CD4-positive, CD25-positive, alpha-beta regulatory T cell (primary cell): ENCODE measurements around the gene ACAD10. TPM values are rescaled to one million over a fixed set of nuclear protein-coding genes. Genes with fewer than 3 reads are reported as not detected.

Experiments
- ATAC-seq, 2 donors: fragments of 150-1000 bp; cut with Tn5 transposase; one replicate each; pipeline ENCODE4 v1.10.0; 2021; ENCODE audit warnings: low read depth in 2 of 2, moderate number of reproducible peaks in 2 of 2, moderate library complexity in 1 of 2
- DNase-seq, 3 donors: peaks; one replicate each; pipeline versions ENCODE4 v3.0.0 to v3.0.0-alpha.2; 2012 to 2022; ENCODE audit warnings: mixed read lengths in 1 of 3
- H3K27ac ChIP-seq: one replicate; pipeline ENCODE4 v1.7.0; 2013; ENCODE audit warnings: mild to moderate bottlenecking, low read length; ENCODE audit not compliant: insufficient read depth, poor library complexity, severe bottlenecking
- H3K27me3 ChIP-seq: one replicate; pipeline ENCODE4 v1.7.0; 2013; ENCODE audit warnings: low read length; ENCODE audit not compliant: control insufficient read depth, insufficient read depth
- H3K36me3 ChIP-seq: one replicate; pipeline ENCODE4 v1.7.0; 2013; ENCODE audit warnings: mild to moderate bottlenecking, low read length, moderate library complexity; ENCODE audit not compliant: control insufficient read depth, insufficient read depth
- H3K4me1 ChIP-seq: 2 replicates; pipeline ENCODE4 v1.7.0; 2013; ENCODE audit warnings: mild to moderate bottlenecking, low read length; ENCODE audit not compliant: insufficient read depth, control insufficient read depth, poor library complexity, severe bottlenecking
- H3K4me3 ChIP-seq: one replicate; pipeline ENCODE4 v1.7.0; 2013; ENCODE audit warnings: low read depth, mild to moderate bottlenecking, low read length, moderate library complexity
- H3K9me3 ChIP-seq, 2 experiments: 1 replicate in 1 of 2; 2 replicates in 1 of 2; pipeline ENCODE4 v1.7.0; 2013; ENCODE audit warnings: low read length in 2 of 2, mild to moderate bottlenecking in 1 of 2, moderate library complexity in 1 of 2; ENCODE audit not compliant: control insufficient read depth in 2 of 2
- H3K27ac Mint-ChIP-seq, 3 donors: one replicate each; pipeline ENCODE4 v1.8.0; 2020 to 2022; ENCODE audit warnings: mild to moderate bottlenecking in 3 of 3, mixed read lengths in 3 of 3, moderate library complexity in 2 of 3
- H3K27me3 Mint-ChIP-seq: one replicate; pipeline ENCODE4 v1.8.0; 2022; ENCODE audit warnings: mild to moderate bottlenecking, mixed read lengths
- H3K36me3 Mint-ChIP-seq: one replicate; pipeline ENCODE4 v1.8.0; 2020; ENCODE audit warnings: mixed read lengths
- H3K4me1 Mint-ChIP-seq, 4 donors: one replicate each; pipeline ENCODE4 v1.8.0; 2020 to 2022; ENCODE audit warnings: mixed read lengths in 4 of 4, mild to moderate bottlenecking in 1 of 4
- H3K4me3 Mint-ChIP-seq, 4 donors: one replicate each; pipeline ENCODE4 v1.8.0; 2020 to 2022; ENCODE audit warnings: mild to moderate bottlenecking in 4 of 4, mixed read lengths in 4 of 4, moderate library complexity in 3 of 4
- H3K9me3 Mint-ChIP-seq, 7 donors: one replicate each; pipeline ENCODE4 v1.8.0; 2020 to 2022; ENCODE audit warnings: mixed read lengths in 7 of 7, mild to moderate bottlenecking in 3 of 7, moderate library complexity in 2 of 7
- polyA plus RNA-seq, 4 donors: library from polyadenylated mRNA; unstranded; fragments of 300-500 nt; fragmentation: Illumina TruSeq; gene quantifications; one replicate each; pipeline ENCODE4 v1.2.3, GENCODE V29; 2021
- total RNA-seq: library from RNA; stranded (reverse); gene quantifications from one replicate; pipeline ENCODE4 v1.2.3, GENCODE V29; 2022

Gene ACAD10
- total and polyA plus RNA-seq, 5 donors from 2014 or later: 6.9 to 27.6 (median 10.8) TPM

GRCh38 chr12:111798182-111798581 is 112.3 kb downstream of the ACAD10 start:
- no peaks in the 10 kb centered on the region for H3K36me3 ChIP-seq
- DNase-seq (no peak), ATAC-seq (no peak)
- no peak overlapping the region for H3K4me3 ChIP-seq
- H3K27ac ChIP-seq: no peak overlapping the region
- H3K27ac Mint-ChIP-seq: no peak overlapping the region
- H3K27me3 Mint-ChIP-seq: no peaks in the 10 kb centered on the region
- H3K36me3 Mint-ChIP-seq: peaks cover 5% of the 10 kb centered on the region
- H3K4me1 Mint-ChIP-seq: no peaks in the 10 kb centered on the region
- H3K9me3 Mint-ChIP-seq: no peaks in the 10 kb centered on the region
- no peaks in the 10 kb centered on the region for H3K4me1 ChIP-seq
- H3K4me3 Mint-ChIP-seq: no peak overlapping the region
- H3K27me3 ChIP-seq: no peaks in the 10 kb centered on the region
- H3K9me3 ChIP-seq: no peaks in the 10 kb centered on the region

GRCh38 chr12:111799758-111800157 is 113.9 kb downstream of the ACAD10 start:
- Histone ChIP-seq H3K9me3 (no peaks in the 10 kb centered on the region), H3K4me1 (no peaks in the 10 kb centered on the region), H3K4me3 (no peak overlapping the region), H3K36me3 (no peaks in the 10 kb centered on the region), H3K27me3 (no peaks in the 10 kb centered on the region), H3K27ac (no peak overlapping the region)
- no peak overlapping the region for H3K27ac Mint-ChIP-seq
- DNase-seq (no peak), ATAC-seq (no peak)
- peaks cover 5% of the 10 kb centered on the region for H3K36me3 Mint-ChIP-seq
- H3K4me3 Mint-ChIP-seq: no peak overlapping the region
- H3K4me1 Mint-ChIP-seq: no peaks in the 10 kb centered on the region
- H3K9me3 Mint-ChIP-seq: no peaks in the 10 kb centered on the region
- H3K27me3 Mint-ChIP-seq: no peaks in the 10 kb centered on the region

GRCh38 chr12:111803038-111803626 is 117.3 kb downstream of the ACAD10 start:
- Histone ChIP-seq H3K27me3 (no peaks in the 10 kb centered on the region), H3K4me3 (no peak overlapping the region), H3K27ac (no peak overlapping the region), H3K4me1 (no peaks in the 10 kb centered on the region), H3K9me3 (no peaks in the 10 kb centered on the region), H3K36me3 (no peaks in the 10 kb centered on the region)
- ATAC-seq (no peak), DNase-seq (no peak)
- Mint-ChIP-seq H3K36me3 (peaks cover 5% of the 10 kb centered on the region), H3K27me3 (no peaks in the 10 kb centered on the region), H3K27ac (no peak overlapping the region), H3K9me3 (no peaks in the 10 kb centered on the region), H3K4me3 (no peak overlapping the region), H3K4me1 (no peaks in the 10 kb centered on the region)

GRCh38 chr12:111803851-111804250 is 118.0 kb downstream of the ACAD10 start:
- Mint-ChIP-seq H3K27me3 (peaks cover 4% of the 10 kb centered on the region), H3K36me3 (peaks cover 5% of the 10 kb centered on the region), H3K27ac (no peak overlapping the region), H3K9me3 (no peaks in the 10 kb centered on the region), H3K4me3 (no peak overlapping the region), H3K4me1 (no peaks in the 10 kb centered on the region)
- Histone ChIP-seq H3K27me3 (no peaks in the 10 kb centered on the region), H3K4me1 (no peaks in the 10 kb centered on the region), H3K27ac (no peak overlapping the region), H3K4me3 (no peak overlapping the region), H3K9me3 (no peaks in the 10 kb centered on the region), H3K36me3 (no peaks in the 10 kb centered on the region)
- DNase-seq: no peak
- ATAC-seq: no peak

- no peaks in the 10 kb centered on the region for H3K9me3 Mint-ChIP-seq
- H3K9me3 ChIP-seq: no peaks in the 10 kb centered on the region
- peaks cover 4% of the 10 kb centered on the region for H3K27me3 Mint-ChIP-seq
- H3K27me3 ChIP-seq: no peaks in the 10 kb centered on the region
- DNase-seq (no peak), ATAC-seq (no peak)
- H3K27ac ChIP-seq: no peak overlapping the region
- no peaks in the 10 kb centered on the region for H3K36me3 ChIP-seq
- H3K27ac Mint-ChIP-seq: no peak overlapping the region
- H3K4me1 Mint-ChIP-seq: no peaks in the 10 kb centered on the region
- no peak overlapping the region for H3K4me3 Mint-ChIP-seq
- H3K36me3 Mint-ChIP-seq: no peaks in the 10 kb centered on the region
- H3K4me3 ChIP-seq: no peak overlapping the region
- no peaks in the 10 kb centered on the region for H3K4me1 ChIP-seq
Measured at GRCh38 chr12:111806304-111806703, 120.5 kb downstream of the ACAD10 start.

Other genes with a start within 250 kb of the ACAD10 start
- 43.1 TPM for gene ATXN2, start 86.7 kb upstream of the ACAD10 start, total RNA-seq
- 10 to 100 TPM in 3 of 4 donors, 1 to 10 TPM in 1; 9.7 to 15.5 (median 14.3) TPM for gene ATXN2, start 86.7 kb upstream of the ACAD10 start, polyA plus RNA-seq
- 23.7 TPM for gene BRAP, start 97 bp upstream of the ACAD10 start, total RNA-seq
- 10 to 100 TPM; 21.2 to 26.1 (median 25.4) TPM for gene BRAP, start 97 bp upstream of the ACAD10 start, polyA plus RNA-seq
- 1.7 TPM for gene ALDH2, start 80.9 kb downstream of the ACAD10 start, total RNA-seq
- under 1 TPM; 0.02 to 0.64 (median 0.19) TPM for gene ALDH2, start 80.9 kb downstream of the ACAD10 start, polyA plus RNA-seq
- gene MAPKAPK5, start 156.2 kb downstream of the ACAD10 start, total RNA-seq: 61.1 TPM
- gene MAPKAPK5, start 156.2 kb downstream of the ACAD10 start, polyA plus RNA-seq: 10 to 100 TPM; 27.5 to 33.5 (median 32.1) TPM